ENCODE data around the gene ARFGEF3.

The ARFGEF3 gene

GRCh38 chr6:138374230-138374629 lies 212.5 kb downstream of the ARFGEF3 start:
- no peak for TF ChIP-seq CTCF (IDR thresholded peaks at IDR 0.05; ENCODE audit: control insufficient read depth, insufficient read depth, low read depth, low read length, missing control alignments)
- H3K4me3 ChIP-seq (ENCODE audit: control insufficient read depth, low read depth, low read length) = no peak overlapping the region
- no peak for DNase-seq (ENCODE audit: low read depth)

- DNase-seq (ENCODE audit: low read depth) = no peak
- TF ChIP-seq CTCF (IDR thresholded peaks at IDR 0.05; ENCODE audit: control insufficient read depth, insufficient read depth, low read depth, low read length, missing control alignments) = no peak
- H3K4me3 ChIP-seq (ENCODE audit: control insufficient read depth, low read depth, low read length) = no peak overlapping the region
Observed at GRCh38 chr6:138374815-138375214, 213.1 kb downstream of the ARFGEF3 start.

DNA sequence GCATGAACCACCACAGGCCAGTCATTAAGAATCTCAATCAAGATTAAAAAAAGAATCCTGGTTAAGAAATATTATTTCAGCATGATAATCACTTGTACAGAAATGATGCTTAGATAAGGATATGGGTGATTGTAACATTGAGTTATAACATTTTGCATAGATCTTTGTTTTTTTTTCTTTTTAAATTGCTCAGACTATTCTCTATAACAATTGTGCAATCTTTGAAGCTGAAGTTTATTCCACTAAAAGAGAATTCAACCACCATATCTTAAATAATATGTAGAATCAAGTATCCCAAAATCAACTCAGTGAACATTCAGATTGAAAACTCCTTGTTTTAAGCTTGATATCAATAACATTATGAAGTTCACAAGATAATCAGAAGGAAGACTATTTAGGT lies 215.3 kb downstream of the ARFGEF3 start:
- H3K4me3 ChIP-seq (ENCODE audit: control insufficient read depth, low read depth, low read length) = no peak overlapping the region
- DNase-seq (ENCODE audit: low read depth) = no peak
- no peak for TF ChIP-seq CTCF (IDR thresholded peaks at IDR 0.05; ENCODE audit: control insufficient read depth, insufficient read depth, low read depth, low read length, missing control alignments)

DNA sequence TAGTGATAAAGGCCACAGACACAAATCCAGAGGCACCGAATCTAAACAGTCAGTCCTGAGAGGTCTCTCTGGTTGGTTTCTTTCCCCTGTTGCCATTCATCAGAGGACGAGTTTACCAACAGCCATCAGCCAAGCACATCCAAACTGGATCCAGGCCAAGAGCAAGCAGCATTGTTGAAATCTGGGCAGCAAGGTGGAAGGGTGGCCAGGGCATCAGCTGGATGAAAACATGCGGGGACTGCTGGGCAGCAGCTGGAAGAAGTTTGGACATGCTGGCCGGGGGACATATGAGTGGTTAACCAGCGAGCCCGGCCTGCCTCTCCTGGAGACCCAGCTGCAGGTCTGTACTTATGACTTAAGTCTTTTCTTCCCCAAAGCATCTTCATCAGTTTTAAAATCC lies 216.1 kb downstream of the ARFGEF3 start, which contains the start of gene SMIM28:
TSS of gene SMIM28 (plus strand) at position 62 of the 400 bp plus-strand sequence. CDS start at position 230, 168 bp downstream.
- TF ChIP-seq CTCF (IDR thresholded peaks at IDR 0.05; ENCODE audit: control insufficient read depth, insufficient read depth, low read depth, low read length, missing control alignments) = no peak
- no peak within 1 kb of the TSS for H3K4me3 ChIP-seq (ENCODE audit: control insufficient read depth, low read depth, low read length)
- no peak for DNase-seq (ENCODE audit: low read depth)

DNA sequence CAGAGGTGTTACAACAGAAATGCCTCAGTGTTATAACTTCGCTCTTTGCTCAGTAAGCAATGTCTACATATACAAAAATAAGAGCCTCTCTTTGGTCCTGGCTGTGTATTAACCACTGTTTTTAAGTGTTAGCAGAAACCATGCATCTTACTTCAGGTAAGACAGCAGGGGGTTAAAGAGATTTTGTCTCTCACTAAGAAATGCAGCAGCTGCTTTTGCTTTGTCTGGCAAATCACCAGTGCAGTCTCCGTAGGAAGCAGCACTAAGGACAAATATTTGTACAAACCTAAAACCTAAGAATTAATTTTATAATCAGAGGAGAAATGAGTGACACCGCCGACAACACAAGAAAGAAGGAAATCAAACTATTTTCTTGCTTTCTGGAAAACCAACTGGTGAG lies 216.7 kb downstream of the ARFGEF3 start:
- no peak overlapping the region for H3K4me3 ChIP-seq (ENCODE audit: control insufficient read depth, low read depth, low read length)
- no peak for DNase-seq (ENCODE audit: low read depth)
- TF ChIP-seq CTCF (IDR thresholded peaks at IDR 0.05; ENCODE audit: control insufficient read depth, insufficient read depth, low read depth, low read length, missing control alignments) = no peak

DNA sequence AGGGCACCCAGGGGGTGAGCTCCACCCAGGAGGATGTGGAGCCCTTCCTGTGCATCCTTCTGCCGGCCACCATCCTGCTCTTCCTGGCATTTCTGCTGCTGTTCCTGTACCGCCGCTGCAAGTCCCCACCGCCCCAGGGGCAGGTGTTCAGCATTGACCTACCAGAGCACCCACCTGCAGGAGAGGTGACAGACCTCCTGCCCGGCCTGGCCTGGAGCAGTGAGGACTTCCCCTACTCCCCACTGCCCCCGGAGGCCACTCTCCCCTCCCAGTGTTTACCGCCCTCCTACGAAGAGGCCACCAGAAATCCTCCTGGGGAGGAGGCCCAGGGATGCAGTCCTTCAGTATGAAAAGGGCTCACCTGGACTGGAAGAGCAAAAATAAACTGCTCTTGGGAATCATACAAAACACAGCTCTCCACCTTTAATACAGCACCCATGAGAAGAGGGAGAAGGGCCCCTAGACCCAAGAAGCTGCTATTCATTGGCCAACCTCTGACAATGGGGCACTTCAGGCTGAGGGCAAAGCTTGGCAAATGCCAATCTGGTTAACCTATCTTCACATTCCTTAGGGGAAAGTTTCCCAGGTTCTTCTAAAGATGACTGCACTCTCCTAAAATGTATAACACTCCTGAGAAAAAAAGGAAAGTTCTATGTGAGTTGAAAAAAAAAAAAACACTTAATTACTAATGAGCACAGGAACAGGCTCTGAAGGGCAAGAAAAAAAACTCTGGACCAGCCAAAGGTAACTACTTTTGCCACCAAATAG lies 220.9 kb downstream of the ARFGEF3 start:
- DNase-seq (ENCODE audit: low read depth) = no peak
- H3K4me3 ChIP-seq (ENCODE audit: control insufficient read depth, low read depth, low read length) = no peak overlapping the region
- no peak for TF ChIP-seq CTCF (IDR thresholded peaks at IDR 0.05; ENCODE audit: control insufficient read depth, insufficient read depth, low read depth, low read length, missing control alignments)
